Colon (tissue), 2 donors: ENCODE data around the gene PRND.
"Not testable (repeated sequence)": the region's sequence is repeated elsewhere in the genome, so short reads cannot be mapped to it uniquely, and the experiment has no call there.

Experiments
- FAIRE-seq: peaks from 2 replicates; lab custom pipeline; 2012; peaks lifted over from hg19 to GRCh38; lab: Jason Lieb, UNC
- donor health status: control.
- donor health status: control.

PRND gene, protein sequence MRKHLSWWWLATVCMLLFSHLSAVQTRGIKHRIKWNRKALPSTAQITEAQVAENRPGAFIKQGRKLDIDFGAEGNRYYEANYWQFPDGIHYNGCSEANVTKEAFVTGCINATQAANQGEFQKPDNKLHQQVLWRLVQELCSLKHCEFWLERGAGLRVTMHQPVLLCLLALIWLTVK

DNA sequence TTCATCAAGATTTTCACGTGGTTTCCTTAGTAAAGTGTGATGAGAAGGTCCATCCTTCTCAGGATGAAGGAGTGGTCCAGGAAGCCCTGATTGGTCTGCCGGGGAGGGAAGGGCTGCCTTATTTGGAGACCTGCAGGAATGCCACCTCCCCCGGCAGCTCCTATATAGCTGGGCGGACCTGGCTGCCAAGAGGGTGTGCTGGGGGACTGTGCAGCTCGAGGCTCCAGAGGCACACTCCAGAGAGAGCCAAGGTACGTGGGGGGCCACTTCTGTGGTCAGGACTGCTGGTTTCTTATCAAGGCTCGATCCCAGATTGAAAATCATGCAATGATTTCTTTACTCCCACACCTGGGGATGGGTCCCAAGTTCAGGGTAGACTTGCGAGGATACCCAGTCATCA, at the start of gene PRND:
PRND (plus strand) TSS at position 191 of the 400 bp plus-strand sequence. CDS start 2,643 bp downstream, outside the sequence.
- FAIRE-seq: no peak

DNA sequence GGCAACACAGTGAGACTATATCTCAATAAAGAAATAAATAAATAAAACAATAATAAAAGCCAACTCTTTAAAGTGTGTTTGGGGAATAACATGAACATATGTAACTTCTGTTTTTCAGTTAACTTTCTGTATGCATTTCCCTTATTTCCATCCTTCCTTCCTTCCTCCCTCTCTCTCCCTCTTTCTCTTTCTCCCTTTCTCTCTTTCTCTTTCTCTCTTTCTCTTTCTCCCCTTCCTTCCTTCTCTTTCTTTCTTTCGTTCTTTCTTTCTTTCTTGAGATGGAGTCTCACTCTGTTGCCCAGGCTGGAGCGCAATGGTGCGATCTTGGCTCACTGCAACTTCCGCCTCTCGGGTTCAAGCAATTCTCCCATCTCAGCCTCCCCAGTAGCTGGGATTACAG, 48.8 kb upstream of the PRND start:
- FAIRE-seq: no peak

DNA sequence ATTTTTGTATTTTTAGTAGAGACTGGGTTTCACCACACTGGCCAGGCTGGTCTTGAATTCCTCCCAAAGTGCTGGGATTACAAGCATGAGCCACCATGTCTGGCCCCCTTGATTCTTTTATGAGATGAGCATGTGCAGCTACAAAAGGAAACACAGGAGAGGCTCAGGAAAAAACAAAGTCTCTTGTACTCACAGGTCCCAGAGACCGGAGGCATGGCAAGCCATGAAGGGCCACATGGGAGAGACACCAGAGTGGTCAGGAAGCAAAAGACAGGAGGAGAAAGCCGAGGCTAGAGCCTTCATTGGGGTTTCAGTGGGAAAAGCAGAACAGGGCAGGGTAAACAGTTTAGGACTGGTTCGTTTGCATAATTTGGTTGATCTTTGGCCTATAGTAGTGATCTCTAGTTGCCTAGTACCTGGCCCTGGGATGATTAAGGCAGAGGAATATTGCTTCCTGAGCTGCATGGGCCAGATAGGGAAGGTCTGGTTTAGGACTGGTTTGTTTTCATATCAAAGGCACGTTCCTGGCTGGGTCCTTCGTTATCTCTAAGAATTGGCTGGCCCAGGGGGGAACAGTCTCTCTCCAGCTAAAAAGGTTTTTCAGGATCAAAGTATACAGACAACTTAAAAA, 48.2 kb upstream of the PRND start:
- FAIRE-seq: no peak

DNA sequence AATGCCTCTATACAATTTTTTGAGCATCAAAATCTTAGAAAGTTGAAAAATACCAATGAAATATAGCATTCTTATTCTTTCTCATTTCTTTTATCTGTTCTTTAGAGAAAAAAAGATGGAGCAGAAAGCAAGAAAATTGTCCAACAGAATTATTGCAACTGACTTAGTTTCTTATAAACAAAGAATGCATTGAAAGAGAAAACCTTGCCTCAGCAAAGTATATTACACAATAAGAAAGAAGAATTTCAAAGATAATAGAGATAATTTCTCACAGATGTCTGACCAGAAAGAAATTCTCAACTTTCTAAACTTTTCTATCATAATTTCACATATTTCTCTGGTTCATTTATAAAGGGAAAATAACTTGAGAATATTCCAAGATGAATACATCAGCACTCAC, 47.0 kb upstream of the PRND start:
- FAIRE-seq: no peak

DNA sequence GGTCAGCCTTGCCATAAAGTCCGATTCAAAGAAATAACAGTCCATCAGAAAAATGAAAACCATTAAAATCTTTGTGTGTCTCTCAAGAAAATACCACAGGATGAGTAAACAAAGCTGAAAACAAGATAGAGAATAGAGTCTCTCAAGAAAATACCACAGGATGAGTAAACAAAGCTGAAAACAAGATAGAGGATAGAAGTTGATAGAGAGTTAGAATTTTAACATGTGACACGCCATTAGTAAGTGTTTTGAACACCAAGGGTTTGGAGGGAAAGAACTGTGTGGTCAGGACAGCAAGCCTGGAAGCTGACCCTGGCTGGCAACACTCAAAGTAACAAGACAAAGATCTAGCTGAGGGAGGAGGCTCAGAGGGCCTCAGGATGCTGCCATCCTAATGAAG, 43.9 kb upstream of the PRND start:
- FAIRE-seq: no peak

DNA sequence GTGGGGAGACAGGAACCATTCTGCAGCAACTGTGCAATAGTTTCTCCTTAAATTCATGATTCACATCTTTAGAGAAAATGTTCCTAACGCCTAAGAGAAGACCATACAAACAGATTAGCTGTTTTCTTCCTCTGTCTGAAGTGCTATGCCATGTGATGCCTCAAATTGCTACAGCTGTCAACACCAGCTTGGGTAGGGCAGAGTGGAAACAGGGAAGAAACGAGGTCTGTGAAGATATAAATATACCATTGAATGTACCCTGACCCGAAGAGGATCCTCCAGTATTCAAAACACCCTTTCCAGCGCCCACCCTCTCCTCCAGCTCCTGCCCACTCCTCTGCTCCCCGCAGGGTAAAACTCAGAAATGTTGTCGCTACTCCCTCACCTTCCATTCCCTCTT, 40.3 kb upstream of the PRND start:
- no peak for FAIRE-seq

DNA sequence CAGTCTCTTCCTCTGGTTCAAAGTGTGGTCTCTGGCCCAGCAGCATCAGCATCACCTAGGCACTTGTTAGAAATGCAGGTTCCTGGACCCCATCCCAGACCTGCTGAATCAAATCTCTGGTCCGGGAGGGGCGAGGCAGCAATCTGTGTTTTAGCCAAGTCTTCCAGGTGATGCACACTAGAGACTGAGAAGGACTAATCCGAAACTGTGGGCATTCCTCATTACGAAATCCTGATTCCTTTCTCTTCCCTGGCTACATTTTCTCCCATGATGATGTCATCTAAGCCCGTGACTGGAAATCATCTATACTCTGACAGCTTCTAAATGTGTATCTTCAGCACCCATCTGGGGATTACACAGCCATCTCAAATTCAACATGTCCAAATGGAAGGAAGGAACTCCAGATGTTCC, 39.7 kb upstream of the PRND start:
- FAIRE-seq: no peak

DNA sequence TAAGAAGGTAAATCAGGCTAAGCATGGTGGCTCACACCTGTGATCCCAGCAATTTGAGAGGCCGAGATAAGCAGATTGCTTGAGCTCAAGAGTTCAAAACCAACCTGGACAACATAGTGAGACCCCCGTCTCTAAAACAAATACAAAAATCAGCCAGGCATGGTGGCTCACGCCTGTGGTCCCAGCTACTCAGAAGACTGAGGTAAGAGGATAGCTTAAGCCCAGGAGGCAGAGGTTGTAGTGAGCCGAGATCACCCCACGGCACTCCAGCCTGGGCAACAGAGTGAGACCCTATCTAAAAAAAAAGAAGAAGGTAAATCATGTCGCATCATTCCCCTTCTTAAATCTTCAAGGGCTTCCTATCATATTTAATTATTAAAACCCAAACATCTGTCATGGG, 39.0 kb upstream of the PRND start:
- FAIRE-seq: no peak

DNA sequence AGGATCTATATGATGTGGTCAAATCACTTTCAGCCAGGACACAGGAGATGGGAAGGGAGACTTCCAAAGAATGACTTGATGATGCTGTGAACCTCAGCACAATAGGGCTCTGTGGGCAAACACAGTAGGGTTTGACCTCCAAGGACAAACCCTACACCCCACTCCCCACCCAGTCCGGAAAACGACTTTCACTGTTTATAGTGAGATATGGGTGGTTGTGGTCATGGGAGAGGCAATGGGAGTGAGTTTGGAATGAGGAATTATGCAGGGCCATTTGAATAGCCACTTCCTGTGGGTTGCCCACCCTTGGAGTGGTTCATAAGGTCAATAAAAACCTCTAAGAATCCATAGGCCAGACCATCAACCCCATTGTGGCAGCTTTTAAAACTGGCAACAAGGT, 38.4 kb upstream of the PRND start:
- no peak for FAIRE-seq

DNA sequence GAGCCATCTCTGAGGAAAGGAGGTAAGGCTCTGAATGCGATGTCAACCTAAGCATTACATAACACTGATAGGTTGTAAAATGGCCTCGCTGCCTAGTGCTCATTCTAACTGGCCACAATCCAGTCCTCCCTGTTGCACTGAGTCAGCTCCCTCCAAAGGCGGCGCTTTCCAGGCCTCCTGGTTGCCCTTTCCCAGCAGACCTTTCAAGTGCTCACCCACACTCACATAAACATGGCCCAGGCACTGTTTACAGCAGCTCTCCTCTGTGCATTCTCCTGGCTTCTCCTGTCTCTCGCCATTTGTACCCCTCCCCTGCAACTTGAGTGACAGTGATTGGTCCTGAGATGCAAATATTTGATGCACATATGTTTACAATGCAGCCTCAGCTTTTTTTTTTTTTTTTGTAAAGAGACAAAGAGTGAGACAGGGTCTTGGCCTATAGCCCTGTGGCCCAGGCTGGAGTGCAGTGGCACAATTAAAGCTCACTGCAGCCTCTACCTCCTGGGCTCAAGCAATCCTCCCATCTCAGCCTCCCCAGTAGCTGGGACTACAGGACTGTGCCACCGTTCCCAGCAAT, 36.8 kb upstream of the PRND start:
- no peak for FAIRE-seq

DNA sequence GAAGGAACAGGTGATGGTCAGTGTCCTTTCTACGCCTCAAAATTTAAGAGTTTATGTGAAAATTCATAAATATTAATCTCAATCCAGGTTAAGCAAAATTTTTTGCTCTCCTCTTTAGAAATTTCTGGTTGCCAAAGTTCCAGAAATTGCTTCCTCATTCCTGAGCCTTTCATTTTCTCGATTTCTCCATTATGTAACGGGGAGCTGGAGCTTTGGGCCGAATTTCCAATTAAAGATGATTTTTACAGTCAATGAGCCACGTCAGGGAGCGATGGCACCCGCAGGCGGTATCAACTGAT, 35.8 kb upstream of the PRND start:
- no peak for FAIRE-seq

DNA sequence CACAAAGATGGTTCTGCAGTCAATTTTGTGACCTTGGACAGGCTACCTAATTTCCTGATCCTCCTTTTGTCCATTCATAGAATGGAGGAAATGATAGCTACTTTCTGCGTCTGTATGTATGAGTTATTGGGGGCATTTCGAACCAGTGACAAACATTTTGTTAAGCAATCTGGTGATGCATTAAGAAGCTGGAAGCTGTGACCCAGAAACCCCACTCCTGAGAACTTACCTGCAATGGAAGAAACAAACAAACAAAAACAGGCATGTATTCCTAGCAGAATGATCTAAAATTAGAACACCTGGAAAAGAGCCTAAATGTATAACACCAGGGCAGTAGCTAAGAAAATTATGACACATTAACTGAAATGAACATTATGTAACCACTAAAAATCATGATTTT, 33.4 kb upstream of the PRND start:
- no peak for FAIRE-seq

DNA sequence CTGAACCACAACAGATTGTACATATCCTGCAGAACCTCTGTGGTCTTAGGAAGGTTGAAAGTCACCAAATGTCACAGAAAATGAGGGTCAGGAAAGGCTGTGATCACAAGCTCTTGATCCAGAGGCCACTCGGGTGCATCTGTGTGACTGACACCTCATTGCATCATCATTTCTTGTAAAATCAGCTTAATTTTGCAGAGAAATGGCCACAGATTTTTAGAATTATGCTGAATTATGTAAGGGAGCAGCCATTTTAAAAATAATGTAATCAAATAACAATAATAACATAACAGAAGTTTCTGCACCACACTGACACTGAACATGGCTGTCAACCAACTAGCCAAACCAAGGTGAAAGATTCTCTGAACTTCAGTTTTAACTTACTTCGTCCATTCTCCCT, 32.5 kb upstream of the PRND start:
- no peak for FAIRE-seq

DNA sequence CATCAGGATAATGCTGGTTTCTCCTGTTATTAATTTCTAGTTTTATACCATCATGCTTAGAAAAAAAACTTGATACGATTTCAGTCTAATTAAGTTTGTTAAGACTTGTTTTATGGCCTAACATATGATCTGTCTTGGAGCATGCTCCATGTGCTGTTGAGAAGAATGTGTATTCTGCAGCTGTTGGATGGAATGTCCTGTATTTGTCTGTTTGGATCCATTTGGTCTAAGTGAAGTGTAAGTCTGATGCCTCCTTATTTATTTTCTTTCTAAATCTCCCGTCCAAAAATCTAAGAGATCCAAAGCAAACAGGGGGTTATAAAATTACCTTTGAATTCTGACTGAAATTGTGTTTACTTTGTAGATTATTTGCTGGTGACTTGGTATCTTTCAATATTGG, 30.0 kb upstream of the PRND start:
- FAIRE-seq: no peak

DNA sequence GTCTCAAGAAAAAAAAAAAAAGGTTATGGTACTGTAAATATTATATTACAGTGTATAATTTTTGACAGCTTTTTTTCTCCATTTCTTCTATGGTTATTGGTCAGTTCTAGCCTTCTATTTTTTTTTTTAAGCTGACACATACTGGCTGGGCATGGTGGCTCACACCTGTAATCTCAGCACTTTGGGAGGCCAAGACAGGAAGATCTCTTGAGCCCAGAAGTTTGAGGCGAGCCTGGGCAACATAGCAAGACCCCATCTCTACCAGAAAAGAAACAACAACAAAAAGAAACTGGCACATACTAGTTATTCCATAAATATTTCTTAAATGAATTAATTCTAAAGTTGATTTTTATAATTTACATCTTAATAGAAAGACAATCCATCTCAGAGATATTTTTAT, 27.6 kb upstream of the PRND start:
- FAIRE-seq: no peak

DNA sequence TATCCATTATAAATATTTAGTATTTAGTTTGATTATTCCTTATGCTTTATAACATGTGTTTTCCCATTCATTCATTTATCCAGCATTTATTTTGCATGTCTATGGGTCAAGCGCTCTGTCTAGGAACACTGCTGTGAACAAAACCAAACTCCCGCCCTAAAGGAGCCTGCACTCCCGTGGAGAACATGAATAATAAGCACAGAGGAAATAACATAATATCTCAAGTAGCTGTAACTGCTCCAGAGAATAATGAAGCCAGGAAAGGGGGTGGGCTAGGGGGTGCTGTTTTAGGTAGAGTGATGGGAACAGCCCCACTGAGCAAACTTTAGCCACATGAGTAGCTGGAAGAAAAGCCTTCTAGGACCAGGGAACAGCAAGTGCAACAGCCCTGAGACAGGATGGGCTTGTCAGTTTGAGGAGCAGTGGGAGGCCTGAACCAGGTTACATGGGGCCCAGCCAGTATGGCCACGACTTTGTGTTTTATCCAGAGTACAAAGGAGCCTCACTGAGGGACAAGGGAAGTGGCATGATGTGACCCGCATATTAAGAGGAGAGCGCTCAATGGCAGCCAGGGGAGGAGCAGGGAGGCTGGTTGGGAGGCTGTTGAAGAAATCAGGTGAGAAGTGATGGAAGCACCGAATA, 24.4 kb upstream of the PRND start:
- no peak for FAIRE-seq

DNA sequence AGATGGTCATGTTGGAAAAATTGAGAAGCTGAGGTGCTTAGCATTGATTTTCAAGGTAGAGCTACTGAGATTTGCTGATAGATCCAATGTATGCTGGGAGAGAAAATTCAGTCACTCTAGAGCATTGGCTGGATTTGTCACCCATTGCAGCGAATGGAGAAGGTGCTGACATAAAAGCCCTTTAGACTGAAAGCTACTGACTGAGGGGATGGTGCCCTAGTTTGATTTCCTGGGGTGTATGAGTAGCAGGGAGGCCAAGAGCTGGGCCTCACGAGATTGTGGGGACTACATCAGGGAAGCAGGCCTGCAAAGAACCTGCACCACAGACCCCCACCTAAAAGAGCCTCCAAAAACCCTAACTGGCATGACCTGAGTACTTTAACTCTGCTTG, 23.9 kb upstream of the PRND start:
- no peak for FAIRE-seq

DNA sequence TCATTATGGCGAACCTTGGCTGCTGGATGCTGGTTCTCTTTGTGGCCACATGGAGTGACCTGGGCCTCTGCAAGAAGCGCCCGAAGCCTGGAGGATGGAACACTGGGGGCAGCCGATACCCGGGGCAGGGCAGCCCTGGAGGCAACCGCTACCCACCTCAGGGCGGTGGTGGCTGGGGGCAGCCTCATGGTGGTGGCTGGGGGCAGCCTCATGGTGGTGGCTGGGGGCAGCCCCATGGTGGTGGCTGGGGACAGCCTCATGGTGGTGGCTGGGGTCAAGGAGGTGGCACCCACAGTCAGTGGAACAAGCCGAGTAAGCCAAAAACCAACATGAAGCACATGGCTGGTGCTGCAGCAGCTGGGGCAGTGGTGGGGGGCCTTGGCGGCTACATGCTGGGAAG, 22.5 kb upstream of the PRND start:
- no peak for FAIRE-seq

DNA sequence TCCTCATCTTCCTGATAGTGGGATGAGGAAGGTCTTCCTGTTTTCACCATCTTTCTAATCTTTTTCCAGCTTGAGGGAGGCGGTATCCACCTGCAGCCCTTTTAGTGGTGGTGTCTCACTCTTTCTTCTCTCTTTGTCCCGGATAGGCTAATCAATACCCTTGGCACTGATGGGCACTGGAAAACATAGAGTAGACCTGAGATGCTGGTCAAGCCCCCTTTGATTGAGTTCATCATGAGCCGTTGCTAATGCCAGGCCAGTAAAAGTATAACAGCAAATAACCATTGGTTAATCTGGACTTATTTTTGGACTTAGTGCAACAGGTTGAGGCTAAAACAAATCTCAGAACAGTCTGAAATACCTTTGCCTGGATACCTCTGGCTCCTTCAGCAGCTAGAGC, 21.8 kb upstream of the PRND start:
- no peak for FAIRE-seq

DNA sequence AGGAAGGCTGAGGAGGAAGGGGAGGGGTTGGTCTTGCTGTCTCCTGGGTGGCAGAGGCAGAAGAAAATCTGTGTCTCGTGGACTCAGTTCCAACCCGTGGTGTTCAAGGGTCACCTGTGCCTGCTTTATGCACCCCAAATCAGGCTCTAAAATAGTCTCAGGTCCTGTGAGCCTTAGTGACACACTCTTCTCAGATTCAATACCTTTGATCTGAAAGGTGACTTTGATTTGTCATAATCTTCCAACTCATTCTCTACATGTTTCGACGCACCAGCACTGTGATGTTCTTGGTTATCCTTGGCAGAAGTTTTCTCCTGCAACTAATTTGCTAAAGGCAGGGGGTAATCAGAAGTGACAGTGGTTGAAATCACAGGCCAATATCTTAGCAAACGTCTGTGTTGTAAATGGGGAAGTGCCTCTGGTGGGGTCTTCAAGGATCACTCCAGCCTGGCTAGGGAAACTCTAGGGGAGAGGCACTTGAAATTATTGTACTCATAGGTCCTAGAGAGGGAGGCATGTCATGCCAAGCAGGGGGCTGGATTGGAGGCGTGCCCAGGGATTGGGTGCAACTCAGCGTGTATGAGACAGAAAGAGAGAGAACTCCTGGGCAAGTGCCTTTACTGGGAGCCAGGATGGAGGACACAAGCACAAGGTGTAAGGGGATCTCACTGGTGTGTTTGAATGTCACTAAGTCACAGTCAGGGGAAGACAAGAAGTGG, 19.0 kb upstream of the PRND start:
- no peak for FAIRE-seq

DNA sequence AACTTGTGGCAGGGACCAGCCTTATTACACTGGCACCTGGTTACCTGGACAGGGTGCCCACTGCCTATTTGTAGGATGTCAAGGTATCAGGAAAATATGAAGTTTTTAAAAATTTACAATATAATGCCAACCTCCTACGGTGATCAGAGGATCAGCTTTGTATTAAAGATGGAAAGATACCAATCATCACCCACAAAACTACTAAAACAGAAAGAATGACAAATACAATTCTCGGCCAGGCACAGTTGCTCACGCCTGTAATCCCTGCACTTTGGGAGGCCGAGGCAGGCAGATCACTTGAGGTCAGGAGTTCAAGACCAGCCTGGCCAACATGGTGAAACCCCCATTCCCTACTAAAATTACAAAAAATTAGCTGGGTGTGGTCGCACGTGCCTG, 18.4 kb upstream of the PRND start:
- no peak for FAIRE-seq

DNA sequence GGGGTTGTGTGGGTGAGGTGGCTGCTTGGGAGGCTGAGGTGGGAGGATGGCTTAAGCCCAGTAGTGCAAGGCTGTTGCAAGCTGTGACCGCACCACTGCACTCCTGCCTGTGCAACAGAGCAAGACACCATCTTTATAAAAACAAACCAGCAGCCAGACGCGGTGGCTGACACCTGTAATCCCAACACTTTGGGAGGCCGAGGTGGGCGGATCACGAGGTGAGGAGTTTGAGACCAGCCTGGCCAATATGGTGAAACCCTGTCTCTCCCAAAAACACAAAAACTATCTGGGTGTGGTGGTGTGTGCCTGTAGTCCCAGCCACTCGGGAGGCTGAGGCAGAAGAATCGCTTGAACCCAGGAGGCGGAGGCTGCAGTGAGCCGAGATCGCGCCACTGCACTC, 14.8 kb upstream of the PRND start:
- not testable (repeated sequence) for FAIRE-seq

DNA sequence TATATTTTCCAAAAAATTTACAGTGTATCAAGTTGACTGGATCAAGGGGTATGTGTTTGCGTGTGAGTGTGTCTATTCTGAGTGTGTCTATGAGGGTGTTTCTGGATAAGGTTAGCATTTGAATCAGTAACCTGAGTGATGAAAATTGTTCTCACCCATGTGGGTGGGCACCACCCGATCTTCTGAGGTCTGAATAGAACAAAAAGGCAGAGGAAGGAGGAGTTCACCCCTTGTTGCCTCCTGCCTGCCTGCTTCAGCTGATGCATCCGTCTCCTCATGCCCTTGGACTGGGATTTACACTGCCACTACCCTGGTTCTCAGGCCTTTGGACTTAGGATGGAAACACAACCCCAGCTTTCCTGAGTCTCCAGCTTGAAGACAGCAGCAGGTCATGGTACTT, 13.7 kb upstream of the PRND start:
- FAIRE-seq: no peak
